ENCODE data around the gene HIVEP1.

DNA sequence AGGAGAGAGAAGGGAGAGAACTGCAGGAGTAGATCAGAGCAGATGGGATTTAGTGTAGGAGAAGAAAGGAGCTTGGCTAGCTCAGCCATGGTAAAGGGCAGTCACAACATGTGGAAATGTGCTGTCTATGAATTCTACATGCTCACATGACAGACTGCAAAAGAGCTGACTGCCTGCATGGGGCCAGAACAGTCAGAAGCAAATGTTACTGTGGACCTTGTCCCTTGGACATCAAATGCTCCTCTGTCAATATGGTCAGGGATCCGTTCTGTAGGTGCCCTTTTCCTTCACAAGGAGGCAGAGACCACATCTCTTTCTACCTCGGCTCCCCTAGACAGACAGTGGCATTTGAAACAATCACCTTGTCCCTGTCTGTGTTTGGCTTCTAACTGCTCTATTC lies 46.6 kb upstream of the HIVEP1 start:
- no peak for TF ChIP-seq POLR2A (IDR thresholded peaks at IDR 0.05)
- TF ChIP-seq POLR2AphosphoS5 (IDR thresholded peaks at IDR 0.05) = no peak

All from upper lobe of left lung (tissue), 4 donors.